Esophagus squamous epithelium (tissue), 4 donors: ENCODE data around the gene AKR1A1.

Experiments
- POLR2A ChIP-seq, 4 donors: fragments of 450-650 bp; IDR thresholded peaks; one replicate each; pipeline ENCODE4 v1.6.1; 2017; ENCODE audit warnings: antibody characterized with exemption in 4 of 4, mild to moderate bottlenecking in 4 of 4, moderate library complexity in 3 of 4
- TF ChIP-seq, protein P1 (sequence below), 6 experiments: fragments of 450-650 bp in 4 of 6; fragments of 200-600 bp in 2 of 6; sonication (generic) in 2 of 6; IDR thresholded peaks; one replicate each; pipeline ENCODE4 v1.5.1; 2016 to 2019; ENCODE audit warnings: antibody characterized with exemption in 6 of 6, mild to moderate bottlenecking in 4 of 6, moderate library complexity in 4 of 6

DNA sequence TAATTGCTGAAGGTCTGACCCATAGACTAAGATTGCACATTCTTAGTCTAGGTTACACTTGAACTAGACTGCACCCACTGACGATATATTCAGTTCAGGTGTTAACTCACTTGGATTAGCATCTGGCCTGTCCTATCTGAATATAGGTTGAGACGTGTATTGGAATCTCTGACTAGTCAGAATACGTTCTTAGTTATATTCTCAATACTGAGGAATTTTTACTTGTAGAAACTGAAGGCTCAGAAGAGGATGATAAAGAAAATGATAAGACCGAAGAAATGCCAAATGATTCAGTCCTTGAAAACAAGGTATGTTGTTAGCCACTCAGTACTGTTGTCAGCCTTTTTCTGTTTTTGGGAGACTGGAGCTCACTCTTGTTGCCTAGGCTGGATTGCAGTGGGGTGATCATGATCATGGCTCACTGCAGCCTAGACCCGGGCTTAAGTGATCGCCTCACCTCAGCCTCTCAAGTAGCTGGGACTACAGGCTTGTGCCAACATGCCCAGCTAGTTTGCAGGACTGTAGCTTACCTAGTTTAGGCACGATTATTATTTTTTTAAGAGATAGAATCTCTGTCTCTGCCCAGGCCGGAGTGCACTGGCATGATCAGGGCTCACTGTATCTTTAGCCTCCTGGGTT lies 62.4 kb downstream of the AKR1A1 start:
- TF ChIP-seq, protein P1, sequence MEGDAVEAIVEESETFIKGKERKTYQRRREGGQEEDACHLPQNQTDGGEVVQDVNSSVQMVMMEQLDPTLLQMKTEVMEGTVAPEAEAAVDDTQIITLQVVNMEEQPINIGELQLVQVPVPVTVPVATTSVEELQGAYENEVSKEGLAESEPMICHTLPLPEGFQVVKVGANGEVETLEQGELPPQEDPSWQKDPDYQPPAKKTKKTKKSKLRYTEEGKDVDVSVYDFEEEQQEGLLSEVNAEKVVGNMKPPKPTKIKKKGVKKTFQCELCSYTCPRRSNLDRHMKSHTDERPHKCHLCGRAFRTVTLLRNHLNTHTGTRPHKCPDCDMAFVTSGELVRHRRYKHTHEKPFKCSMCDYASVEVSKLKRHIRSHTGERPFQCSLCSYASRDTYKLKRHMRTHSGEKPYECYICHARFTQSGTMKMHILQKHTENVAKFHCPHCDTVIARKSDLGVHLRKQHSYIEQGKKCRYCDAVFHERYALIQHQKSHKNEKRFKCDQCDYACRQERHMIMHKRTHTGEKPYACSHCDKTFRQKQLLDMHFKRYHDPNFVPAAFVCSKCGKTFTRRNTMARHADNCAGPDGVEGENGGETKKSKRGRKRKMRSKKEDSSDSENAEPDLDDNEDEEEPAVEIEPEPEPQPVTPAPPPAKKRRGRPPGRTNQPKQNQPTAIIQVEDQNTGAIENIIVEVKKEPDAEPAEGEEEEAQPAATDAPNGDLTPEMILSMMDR (IDR thresholded peaks at IDR 0.05): no peak
- no peak for TF ChIP-seq POLR2A (IDR thresholded peaks at IDR 0.05)
